HepG2 (cell line): Measurements from ENCODE around the gene IDH3A. TPM values are rescaled to one million over a fixed set of nuclear protein-coding genes. Genes with fewer than 3 reads are reported as not detected.
A peak's percentile ranks its signal among the peaks of the same experiment; 100 is the strongest.

ENCODE experiments used
- ATAC-seq: fragments of 200-7000 bp; cut with Tn5 transposase; 3 replicates; pipeline ENCODE4 v1.9.1; 2020; ENCODE audit warnings: mild to moderate bottlenecking, moderate library complexity
- BruUV-seq: library from RNA; stranded (reverse); fragments of 400-500 nt; replicated peaks from 2 replicates; lab custom pipeline; 2021; lab: Mats Ljungman, UMichigan
- CTCF ChIA-PET: fragments of 300-600 bp; formaldehyde crosslinking; extraction: SDS; loops from one replicate; lab custom pipeline; 2021; ENCODE audit warnings: low total read pairs, inconsistent platforms, low intra/inter-chr PET ratio; lab: Yijun Ruan, JAX
- POLR2A ChIA-PET: fragments of 350-600 bp; sonication (Branson Sonifier 250); formaldehyde crosslinking; loops from one replicate; lab custom pipeline; 2020; ENCODE audit warnings: antibody characterized with exemption, inconsistent platforms; lab: Yijun Ruan, JAX
- DNase-seq: peaks from one replicate; pipeline ENCODE4 v3.0.0-alpha.2; 2015; ENCODE audit warnings: low spot score
- FAIRE-seq: peaks from 3 replicates; lab custom pipeline; 2011; peaks lifted over from hg19 to GRCh38; lab: Jason Lieb, UNC
- H2AFZ ChIP-seq: one replicate; pipeline ENCODE4 v1.6.1; 2011; ENCODE audit warnings: low read length, inconsistent platforms
- H3K27ac ChIP-seq: fragments of 300-600 bp; 3 replicates; pipeline ENCODE4 v1.8.0; 2011; ENCODE audit warnings: mixed run types, mild to moderate bottlenecking, mixed read lengths, low read length, inconsistent platforms; ENCODE audit not compliant: insufficient read depth; ENCODE audit errors: extremely low read length
- H3K27me3 ChIP-seq, 2 experiments: fragments of 200-600 bp in 1 of 2; 2 replicates in 1 of 2; 3 replicates in 1 of 2; pipeline versions ENCODE4 v1.6.0 to v1.8.0; 2011; ENCODE audit warnings: low read length in 2 of 2, mild to moderate bottlenecking in 2 of 2, moderate library complexity in 2 of 2, inconsistent platforms in 1 of 2; ENCODE audit not compliant: insufficient read depth in 2 of 2, control insufficient read depth in 1 of 2
- H3K36me3 ChIP-seq, 2 experiments: fragments of 200-600 bp in 1 of 2; replicated peaks in 1 of 2; 2 replicates in 1 of 2; 3 replicates in 1 of 2; pipeline versions ENCODE4 v1.5.1 to v1.8.0; 2011; ENCODE audit warnings: low read length in 2 of 2, inconsistent platforms in 1 of 2; ENCODE audit not compliant: insufficient read depth in 2 of 2, control insufficient read depth in 1 of 2
- H3K4me1 ChIP-seq: 2 replicates; pipeline ENCODE4 v1.5.1; 2012; ENCODE audit warnings: low read length, inconsistent platforms; ENCODE audit not compliant: insufficient read depth
- H3K4me2 ChIP-seq: 2 replicates; pipeline ENCODE4 v1.6.0; 2011; ENCODE audit warnings: low read depth, low read length, inconsistent platforms
- H3K4me3 ChIP-seq, 3 experiments: fragments of 200-600 bp in 1 of 3; sonication (generic), shearing (Covaris generic) in 1 of 3; replicated peaks in 1 of 3; 2 replicates each; pipeline ENCODE4 v1.5.1; 2011 to 2016; ENCODE audit warnings: low read length in 3 of 3, inconsistent platforms in 2 of 3, low read depth in 2 of 3, mild to moderate bottlenecking in 2 of 3, control low read depth in 1 of 3, mixed read lengths in 1 of 3; ENCODE audit not compliant: insufficient read depth in 1 of 3
- H3K79me2 ChIP-seq: one replicate; pipeline ENCODE4 v1.6.1; 2011; ENCODE audit warnings: low read length, inconsistent platforms; ENCODE audit not compliant: insufficient read depth
- H3K9ac ChIP-seq: 2 replicates; pipeline ENCODE4 v1.6.0; 2011; ENCODE audit warnings: mild to moderate bottlenecking, low read depth, low read length, inconsistent platforms; ENCODE audit not compliant: insufficient read depth
- H3K9me3 ChIP-seq: 2 replicates; pipeline ENCODE4 v1.5.1; 2012; ENCODE audit warnings: mild to moderate bottlenecking, low read length
- H4K20me1 ChIP-seq: 2 replicates; pipeline ENCODE4 v1.6.0; 2011; ENCODE audit warnings: inconsistent platforms, mild to moderate bottlenecking, low read length, moderate library complexity; ENCODE audit not compliant: insufficient read depth
- CEBPB ChIP-seq: IDR thresholded peaks from 2 replicates; pipeline ENCODE4 v1.6.1; 2011; ENCODE audit warnings: low read depth, low read length, improper control_type of control experiment, borderline replicate concordance
- HMG20A ChIP-seq: IDR thresholded peaks from 2 replicates; pipeline ENCODE4 v1.6.1; 2016; ENCODE audit warnings: borderline replicate concordance
- HNRNPLL ChIP-seq: fragments of 200-400 bp; formaldehyde crosslinking; IDR thresholded peaks from 2 replicates; pipeline ENCODE4 v1.6.1; 2017; ENCODE audit warnings: mild to moderate bottlenecking, low read depth, low read length; ENCODE audit not compliant: poor library complexity, severe bottlenecking
- ISL2 ChIP-seq: sonication (generic); formaldehyde crosslinking; IDR thresholded peaks from 2 replicates; pipeline ENCODE4 v1.5.0; 2020; ENCODE audit warnings: missing genetic modification reagents
- JARID2 ChIP-seq: sonication (generic); formaldehyde crosslinking; IDR thresholded peaks from 2 replicates; pipeline ENCODE4 v1.8.1; 2023; ENCODE audit warnings: missing genetic modification reagents, inconsistent platforms; ENCODE audit not compliant: insufficient replicate concordance
- MBD4 ChIP-seq: IDR thresholded peaks from 2 replicates; pipeline ENCODE4 v1.6.1; 2012; ENCODE audit warnings: low read length, inconsistent platforms, borderline replicate concordance
- NCOA1 ChIP-seq: sonication (generic); formaldehyde crosslinking; IDR thresholded peaks from 2 replicates; pipeline ENCODE4 v1.9.0; 2021; ENCODE audit warnings: missing genetic modification reagents
- RFX5 ChIP-seq: IDR thresholded peaks from 2 replicates; pipeline ENCODE4 v1.6.1; 2011; ENCODE audit warnings: low read depth, low read length, improper control_type of control experiment
- STAT5B ChIP-seq: sonication (generic); formaldehyde crosslinking; IDR thresholded peaks from 2 replicates; pipeline ENCODE4 v1.4.0; 2020; ENCODE audit warnings: missing genetic modification reagents
- YEATS2 ChIP-seq: sonication (generic); formaldehyde crosslinking; IDR thresholded peaks from 2 replicates; pipeline ENCODE4 v1.4.0; 2020; ENCODE audit warnings: missing genetic modification reagents, borderline replicate concordance
- ZBTB8A ChIP-seq: sonication (generic); formaldehyde crosslinking; IDR thresholded peaks from 2 replicates; pipeline ENCODE4 v1.4.0; 2020; ENCODE audit warnings: mild to moderate bottlenecking, low read depth, missing genetic modification reagents, borderline replicate concordance
- ZKSCAN1 ChIP-seq: fragments of 150-350 bp; IDR thresholded peaks from 2 replicates; pipeline ENCODE4 v1.6.1; 2014; ENCODE audit warnings: low read length
- ZNF563 ChIP-seq: sonication (generic); formaldehyde crosslinking; IDR thresholded peaks from 2 replicates; pipeline ENCODE4 v1.8.0; 2022; ENCODE audit warnings: mild to moderate bottlenecking, moderate library complexity, missing genetic modification reagents
- ZNF709 ChIP-seq: sonication (generic); formaldehyde crosslinking; IDR thresholded peaks from 2 replicates; pipeline ENCODE4 v1.5.0; 2020; ENCODE audit warnings: mild to moderate bottlenecking, missing genetic modification reagents
- ZNF761 ChIP-seq: sonication (generic); formaldehyde crosslinking; conservative IDR thresholded peaks from 2 replicates; pipeline ENCODE4 v1.4.0; 2020; ENCODE audit warnings: mild to moderate bottlenecking, missing genetic modification reagents
- WGBS: methylation state at CpG from one replicate; pipeline ENCODE4 v1.1.6; 2017; ENCODE audit warnings: low lambda C conversion rate; 5-methylcytosine and 5-hydroxymethylcytosine counted together
- in situ Hi-C: cut with HindIII; loops from 2 replicates; pipeline ENCODE4 v1.10.0; 2017; ENCODE audit warnings: low pct_unique_long_range_greater_than_20kb; ENCODE audit not compliant: extremely low pct_ligation_motif_present
- intact Hi-C: fragments of 100-400 bp; cut with micrococcal nuclease; formaldehyde crosslinking; loops from one replicate; pipeline ENCODE4 v1.10.0; 2022; ENCODE audit not compliant: unreplicated experiment
- polyA plus RNA-seq, 8 experiments: library from polyadenylated mRNA; depleted of rRNA in 3 of 8; stranded (reverse) in 7 of 8; unstranded in 1 of 8; fragments of >200 nt; fragmentation: Illumina TruSeq in 4 of 8; extraction: Trizol in 4 of 8; gene quantifications; 2 replicates each; pipeline versions ENCODE4 v1.2.1 to v1.2.3, GENCODE V29; 2011 to 2016; ENCODE audit warnings: low read depth in 4 of 8, missing spikeins in 1 of 8, mixed read lengths in 1 of 8; ENCODE audit not compliant: insufficient read depth in 1 of 8
- total RNA-seq, 5 experiments: library from RNA; depleted of rRNA; stranded (reverse); fragments of >200 nt; fragmentation: Illumina TruSeq; extraction: Trizol; gene quantifications; 2 replicates each; pipeline ENCODE4 v1.2.3, GENCODE V29; 2016; ENCODE audit warnings: low read depth in 1 of 5
- TF ChIP-seq, protein P1 (sequence below): sonication (generic); formaldehyde crosslinking; IDR thresholded peaks from 2 replicates; pipeline ENCODE4 v1.4.0; 2020; ENCODE audit warnings: missing genetic modification reagents
- TF ChIP-seq, protein P2 (sequence below): sonication (generic); formaldehyde crosslinking; IDR thresholded peaks from 2 replicates; pipeline ENCODE4 v1.4.0; 2020; ENCODE audit warnings: missing genetic modification reagents, borderline replicate concordance
- TF ChIP-seq, protein P3 (sequence below): sonication (generic); formaldehyde crosslinking; IDR thresholded peaks from 2 replicates; pipeline ENCODE4 v1.9.0; 2022; ENCODE audit warnings: low read depth, missing genetic modification reagents

IDH3A gene
- total and polyA plus RNA-seq, 2 of the 13 experiments (the other 11 are each of a cell fraction or from before 2014, with no cell fraction given) = 40.7 to 50.7 TPM

GRCh38 chr15:78149805-78150751 is 916 bp downstream of the IDH3A start:
- H3K27ac ChIP-seq = no peak overlapping the region
- no peaks in the 10 kb centered on the region for H3K9me3 ChIP-seq
- H3K79me2 ChIP-seq = peaks cover 15% of the 10 kb centered on the region
- ChIA-PET CTCF (no interaction called here), POLR2A (interaction anchor here (1.4 to 1.5 kb wide), 2 partner anchors 15 to 19 kb away, joined by 3 to 11 read pairs; partner anchors contain the start of gene CIB2)
- ATAC-seq (no peak; the same call in 2 of the 3 replicates), DNase-seq (peak; percentile 25), FAIRE-seq (no peak)
- peak overlapping the region; percentile 75 to 85 (median 84) for H3K4me3 ChIP-seq
- WGBS = 1% methylated on average over 17 of the region's 20 CpGs
- no TSS peak for BruUV-seq
- H3K4me1 ChIP-seq = peaks cover 26% of the 10 kb centered on the region
- H3K9ac ChIP-seq = peak overlapping the region; percentile 74
- no peaks in the 10 kb centered on the region for H3K36me3 ChIP-seq
- H4K20me1 ChIP-seq = peaks cover 3% of the 10 kb centered on the region; the same call in 1 of the 2 replicates
- H3K27me3 ChIP-seq = no peaks in the 10 kb centered on the region
- intact Hi-C loops = loop anchor here (1.0 kb wide), 1 partner anchor 19 kb away; the partner anchor contains the start of gene CIB2
- H2AFZ ChIP-seq = no peak overlapping the region
- in situ Hi-C loops = no loop called here
- peak overlapping the region; percentile 93 for H3K4me2 ChIP-seq
- TF ChIP-seq YEATS2 (CRISPR knock-in tag) (no peak), ZBTB8A (no peak), HNRNPLL (peak; percentile 70), ZNF761 (CRISPR knock-in tag) (no peak), HMG20A (CRISPR knock-in tag) (no peak), NCOA1 (CRISPR knock-in tag) (no peak), STAT5B (CRISPR knock-in tag) (no peak), ZKSCAN1 (no peak), JARID2 (CRISPR knock-in tag) (no peak), ISL2 (no peak), RFX5 (no peak), MBD4 (no peak), CEBPB (no peak), ZNF563 (0 out of 2 replicates have a peak, but pooled peaks have one; percentile 22), ZNF709 (CRISPR knock-in tag) (0 out of 2 replicates have a peak, but pooled peaks have one; percentile 25)
- TF ChIP-seq, protein P1, sequence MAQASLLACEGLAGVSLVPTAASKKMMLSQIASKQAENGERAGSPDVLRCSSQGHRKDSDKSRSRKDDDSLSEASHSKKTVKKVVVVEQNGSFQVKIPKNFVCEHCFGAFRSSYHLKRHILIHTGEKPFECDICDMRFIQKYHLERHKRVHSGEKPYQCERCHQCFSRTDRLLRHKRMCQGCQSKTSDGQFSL = no peak
- TF ChIP-seq, protein P2, sequence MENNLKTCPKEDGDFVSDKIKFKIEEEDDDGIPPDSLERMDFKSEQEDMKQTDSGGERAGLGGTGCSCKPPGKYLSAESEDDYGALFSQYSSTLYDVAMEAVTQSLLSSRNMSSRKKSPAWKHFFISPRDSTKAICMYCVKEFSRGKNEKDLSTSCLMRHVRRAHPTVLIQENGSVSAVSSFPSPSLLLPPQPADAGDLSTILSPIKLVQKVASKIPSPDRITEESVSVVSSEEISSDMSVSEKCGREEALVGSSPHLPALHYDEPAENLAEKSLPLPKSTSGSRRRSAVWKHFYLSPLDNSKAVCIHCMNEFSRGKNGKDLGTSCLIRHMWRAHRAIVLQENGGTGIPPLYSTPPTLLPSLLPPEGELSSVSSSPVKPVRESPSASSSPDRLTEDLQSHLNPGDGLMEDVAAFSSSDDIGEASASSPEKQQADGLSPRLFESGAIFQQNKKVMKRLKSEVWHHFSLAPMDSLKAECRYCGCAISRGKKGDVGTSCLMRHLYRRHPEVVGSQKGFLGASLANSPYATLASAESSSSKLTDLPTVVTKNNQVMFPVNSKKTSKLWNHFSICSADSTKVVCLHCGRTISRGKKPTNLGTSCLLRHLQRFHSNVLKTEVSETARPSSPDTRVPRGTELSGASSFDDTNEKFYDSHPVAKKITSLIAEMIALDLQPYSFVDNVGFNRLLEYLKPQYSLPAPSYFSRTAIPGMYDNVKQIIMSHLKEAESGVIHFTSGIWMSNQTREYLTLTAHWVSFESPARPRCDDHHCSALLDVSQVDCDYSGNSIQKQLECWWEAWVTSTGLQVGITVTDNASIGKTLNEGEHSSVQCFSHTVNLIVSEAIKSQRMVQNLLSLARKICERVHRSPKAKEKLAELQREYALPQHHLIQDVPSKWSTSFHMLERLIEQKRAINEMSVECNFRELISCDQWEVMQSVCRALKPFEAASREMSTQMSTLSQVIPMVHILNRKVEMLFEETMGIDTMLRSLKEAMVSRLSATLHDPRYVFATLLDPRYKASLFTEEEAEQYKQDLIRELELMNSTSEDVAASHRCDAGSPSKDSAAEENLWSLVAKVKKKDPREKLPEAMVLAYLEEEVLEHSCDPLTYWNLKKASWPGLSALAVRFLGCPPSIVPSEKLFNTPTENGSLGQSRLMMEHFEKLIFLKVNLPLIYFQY (CRISPR knock-in tag) = no peak
- TF ChIP-seq, protein P3, sequence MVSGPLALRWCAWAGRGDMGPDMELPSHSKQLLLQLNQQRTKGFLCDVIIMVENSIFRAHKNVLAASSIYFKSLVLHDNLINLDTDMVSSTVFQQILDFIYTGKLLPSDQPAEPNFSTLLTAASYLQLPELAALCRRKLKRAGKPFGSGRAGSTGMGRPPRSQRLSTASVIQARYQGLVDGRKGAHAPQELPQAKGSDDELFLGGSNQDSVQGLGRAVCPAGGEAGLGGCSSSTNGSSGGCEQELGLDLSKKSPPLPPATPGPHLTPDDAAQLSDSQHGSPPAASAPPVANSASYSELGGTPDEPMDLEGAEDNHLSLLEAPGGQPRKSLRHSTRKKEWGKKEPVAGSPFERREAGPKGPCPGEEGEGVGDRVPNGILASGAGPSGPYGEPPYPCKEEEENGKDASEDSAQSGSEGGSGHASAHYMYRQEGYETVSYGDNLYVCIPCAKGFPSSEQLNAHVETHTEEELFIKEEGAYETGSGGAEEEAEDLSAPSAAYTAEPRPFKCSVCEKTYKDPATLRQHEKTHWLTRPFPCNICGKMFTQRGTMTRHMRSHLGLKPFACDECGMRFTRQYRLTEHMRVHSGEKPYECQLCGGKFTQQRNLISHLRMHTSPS (CRISPR knock-in tag) = no peak
